Cardiac ventricle fibroblast (primary cell): ENCODE measurements around the gene MMAB. TPM values are rescaled to one million over a fixed set of nuclear protein-coding genes. Genes with fewer than 3 reads are reported as not detected.

Experiments
- total RNA-seq: library from RNA; depleted of rRNA; stranded (reverse); fragments of >200 nt; gene quantifications from 2 replicates; pipeline ENCODE4 v1.2.3, GENCODE V29; 2015

MMAB gene
- total RNA-seq, result 28.0 and 42.4 TPM in 2 replicates

GRCh38 chr12:109573029-109573913 is at the start of gene MMAB, which contains the start of gene MVK:
MMAB (minus strand) TSS chr12:109573504; CDS start chr12:109573480, 24 bp downstream.
MVK (plus strand) TSS chr12:109573794; CDS start chr12:109574823, 1,029 bp downstream.

Other genes with a start within 250 kb of the MMAB start
- gene MYO1H, start 225.6 kb downstream of the MMAB start, total RNA-seq, result not detected in 2 replicates
- 47.8 and 48.2 TPM in 2 replicates for gene KCTD10, start 96.2 kb downstream of the MMAB start, total RNA-seq
- 25.8 and 45.4 TPM in 2 replicates for gene UBE3B, start 95.9 kb downstream of the MMAB start, total RNA-seq
- gene MVK, start 290 bp upstream of the MMAB start, total RNA-seq, result 18.0 and 29.6 TPM in 2 replicates
- 0.12 and 0.64 TPM in 2 replicates for gene FAM222A, start 140.3 kb upstream of the MMAB start, total RNA-seq